Ascending aorta (tissue), 2 donors: Measurements from ENCODE around the gene CERS2. TPM values are rescaled to one million over a fixed set of nuclear protein-coding genes. Genes with fewer than 3 reads are reported as not detected.
A peak's percentile ranks its signal among the peaks of the same experiment; 100 is the strongest.

ENCODE experiments used
- DNase-seq, 2 donors: peaks; one replicate each; pipeline ENCODE4 v3.0.0-alpha.2; 2019; ENCODE audit warnings: low spot score in 2 of 2
- H3K27ac ChIP-seq, 2 donors: fragments of 200-600 bp; sonication (generic); one replicate each; pipeline ENCODE4 v1.5.1; 2016 to 2017; ENCODE audit warnings: mild to moderate bottlenecking in 1 of 2
- H3K27me3 ChIP-seq: fragments of 200-600 bp; sonication (generic); one replicate; pipeline ENCODE4 v1.5.1; 2017
- H3K36me3 ChIP-seq, 2 donors: fragments of 200-600 bp; sonication (generic); one replicate each; pipeline ENCODE4 v1.5.1; 2016
- H3K4me1 ChIP-seq, 2 donors: fragments of 200-600 bp; sonication (generic); one replicate each; pipeline ENCODE4 v1.5.1; 2016 to 2017; ENCODE audit warnings: mild to moderate bottlenecking in 1 of 2
- H3K4me3 ChIP-seq, 2 donors: fragments of 200-600 bp; sonication (generic); one replicate each; pipeline ENCODE4 v1.5.1; 2016 to 2017; ENCODE audit warnings: mild to moderate bottlenecking in 1 of 2
- H3K9me3 ChIP-seq, 2 donors: fragments of 200-600 bp; sonication (generic); one replicate each; pipeline ENCODE4 v1.5.1; 2016
- intact Hi-C: fragments of 100-400 bp; cut with DNase I; formaldehyde crosslinking; loops from one replicate; pipeline ENCODE4 v1.15.1; 2023
- total RNA-seq: library from RNA; depleted of rRNA; stranded (reverse); fragments of >200 nt; gene quantifications from one replicate; pipeline ENCODE4 v1.1.0, GENCODE V29; 2016
- TF ChIP-seq, protein P1 (sequence below), 3 experiments: fragments of 200-600 bp in 2 of 3; fragments of 450-650 bp in 1 of 3; sonication (generic) in 2 of 3; IDR thresholded peaks; one replicate each; pipeline ENCODE4 v1.5.1; 2016 to 2019; ENCODE audit warnings: antibody characterized with exemption in 3 of 3, mild to moderate bottlenecking in 1 of 3, moderate library complexity in 1 of 3

The CERS2 gene
- total RNA-seq, 1 donor from 2014 or later: 114 TPM

DNA sequence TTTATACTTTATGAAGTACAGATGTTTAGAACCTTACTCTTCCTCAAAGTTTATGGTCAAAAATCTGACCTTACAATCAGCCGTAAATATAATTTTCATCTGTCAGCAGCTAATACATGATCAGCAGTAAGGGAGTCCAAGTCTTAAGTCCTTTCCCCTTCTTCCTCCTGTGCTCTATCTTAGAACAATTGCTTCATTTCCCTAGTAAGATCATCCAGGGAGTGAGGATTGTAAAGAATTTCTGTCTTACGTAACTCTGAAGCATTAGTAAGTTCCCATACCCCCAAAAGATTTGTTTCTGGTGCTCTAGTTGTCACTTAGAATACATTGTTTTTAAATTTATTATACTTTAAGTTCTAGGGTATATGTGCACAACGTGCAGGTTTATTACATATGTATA lies 46.3 kb downstream of the CERS2 start:
- TF ChIP-seq, protein P1, sequence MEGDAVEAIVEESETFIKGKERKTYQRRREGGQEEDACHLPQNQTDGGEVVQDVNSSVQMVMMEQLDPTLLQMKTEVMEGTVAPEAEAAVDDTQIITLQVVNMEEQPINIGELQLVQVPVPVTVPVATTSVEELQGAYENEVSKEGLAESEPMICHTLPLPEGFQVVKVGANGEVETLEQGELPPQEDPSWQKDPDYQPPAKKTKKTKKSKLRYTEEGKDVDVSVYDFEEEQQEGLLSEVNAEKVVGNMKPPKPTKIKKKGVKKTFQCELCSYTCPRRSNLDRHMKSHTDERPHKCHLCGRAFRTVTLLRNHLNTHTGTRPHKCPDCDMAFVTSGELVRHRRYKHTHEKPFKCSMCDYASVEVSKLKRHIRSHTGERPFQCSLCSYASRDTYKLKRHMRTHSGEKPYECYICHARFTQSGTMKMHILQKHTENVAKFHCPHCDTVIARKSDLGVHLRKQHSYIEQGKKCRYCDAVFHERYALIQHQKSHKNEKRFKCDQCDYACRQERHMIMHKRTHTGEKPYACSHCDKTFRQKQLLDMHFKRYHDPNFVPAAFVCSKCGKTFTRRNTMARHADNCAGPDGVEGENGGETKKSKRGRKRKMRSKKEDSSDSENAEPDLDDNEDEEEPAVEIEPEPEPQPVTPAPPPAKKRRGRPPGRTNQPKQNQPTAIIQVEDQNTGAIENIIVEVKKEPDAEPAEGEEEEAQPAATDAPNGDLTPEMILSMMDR (IDR thresholded peaks at IDR 0.05): no peak
- intact Hi-C loops: loop anchor here (5.0 kb wide), 2 partner anchors 44 to 231 kb away; partner anchors contain the start of genes CERS2 and GOLPH3L
- Histone ChIP-seq H3K27ac (no peak overlapping the region), H3K4me3 (no peak overlapping the region), H3K27me3 (no peaks in the 10 kb centered on the region), H3K36me3 (peaks cover 31 to 55% of the 10 kb centered on the region in 2 donors), H3K9me3 (peaks cover 0 to 12% of the 10 kb centered on the region in 2 donors), H3K4me1 (peaks cover 0 to 4% of the 10 kb centered on the region in 2 donors)
- DNase-seq: no peak

DNA sequence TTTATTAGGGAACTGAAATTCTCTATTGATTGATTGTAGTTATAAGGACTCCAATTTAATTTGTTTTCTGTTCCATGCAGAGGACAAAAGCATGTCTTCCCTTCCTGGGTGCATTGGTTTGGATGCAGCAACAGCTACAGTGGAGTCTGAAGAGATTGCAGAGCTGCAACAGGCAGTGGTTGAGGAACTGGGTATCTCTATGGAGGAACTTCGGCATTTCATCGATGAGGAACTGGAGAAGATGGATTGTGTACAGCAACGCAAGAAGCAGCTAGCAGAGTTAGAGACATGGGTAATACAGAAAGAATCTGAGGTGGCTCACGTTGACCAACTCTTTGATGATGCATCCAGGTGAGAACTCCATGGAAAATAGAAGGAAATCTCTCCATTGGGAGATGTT lies 47.0 kb downstream of the CERS2 start:
- intact Hi-C loops: loop anchor here (2.0 to 5.0 kb wide), 3 partner anchors 45 to 230 kb away; partner anchors contain the start of genes ARNT, CERS2 and GOLPH3L
- no peaks in the 10 kb centered on the region for H3K27me3 ChIP-seq
- H3K36me3 ChIP-seq: peaks cover 31 to 48% of the 10 kb centered on the region in 2 donors
- no peak overlapping the region for H3K4me3 ChIP-seq
- no peak for DNase-seq
- peaks cover 0 to 4% of the 10 kb centered on the region in 2 donors for H3K4me1 ChIP-seq
- H3K27ac ChIP-seq: no peak overlapping the region
- TF ChIP-seq, protein P1 (IDR thresholded peaks at IDR 0.05): no peak
- H3K9me3 ChIP-seq: peaks cover 0 to 12% of the 10 kb centered on the region in 2 donors

DNA sequence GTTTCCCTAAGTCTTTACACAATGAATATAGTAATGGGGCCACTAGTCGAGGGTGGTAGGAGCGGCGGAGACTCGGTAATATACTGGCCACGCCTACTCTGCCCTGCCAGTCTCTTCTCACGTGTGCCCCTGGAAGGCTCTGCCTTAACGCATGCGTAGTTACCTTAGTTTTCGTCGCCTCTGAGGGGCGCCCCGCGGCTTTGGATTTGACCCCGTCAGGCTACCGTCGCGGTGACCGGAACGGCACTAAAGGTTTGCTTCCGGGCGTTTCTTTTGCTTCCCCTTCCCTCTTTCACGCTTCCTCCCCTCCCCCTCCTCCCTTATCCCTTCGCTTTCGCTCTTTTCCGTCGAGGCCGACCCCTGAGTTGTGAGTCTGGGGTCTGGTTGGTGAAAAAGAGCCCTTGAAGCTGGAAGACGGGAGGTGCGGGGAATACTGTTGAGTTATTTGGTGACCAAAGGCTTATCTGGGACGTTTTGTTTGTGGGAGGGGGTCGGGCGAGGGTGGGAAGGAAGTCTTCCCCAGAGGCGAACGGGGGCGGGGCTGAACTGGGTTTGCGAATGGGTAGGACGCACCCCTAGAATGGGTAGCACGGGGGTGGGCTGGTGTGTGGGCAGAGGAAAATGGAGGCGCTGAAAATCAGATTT lies 48.4 kb downstream of the CERS2 start, which contains the start of gene SETDB1:
TSS of gene SETDB1 (plus strand) at position 267 of the 645 bp plus-strand sequence. CDS start 1,352 bp downstream, outside the sequence.
- H3K27me3 ChIP-seq: no peaks in the 10 kb centered on the region
- intact Hi-C loops: loop anchor here (2.0 to 5.0 kb wide), 3 partner anchors 46 to 229 kb away; partner anchors contain the start of genes ARNT, CERS2 and GOLPH3L
- peaks cover 20 to 34% of the 10 kb centered on the region in 2 donors for H3K36me3 ChIP-seq
- H3K9me3 ChIP-seq: peaks cover 0 to 1% of the 10 kb centered on the region in 2 donors
- TF ChIP-seq, protein P1 (IDR thresholded peaks at IDR 0.05): no peak
- peaks cover 0 to 4% of the 10 kb centered on the region in 2 donors for H3K4me1 ChIP-seq
- peak within 1 kb of the TSS; percentile 71 to 84 for H3K27ac ChIP-seq
- H3K4me3 ChIP-seq: peak within 1 kb of the TSS; percentile 73 to 80
- DNase-seq: peak; percentile 81 to 98

DNA sequence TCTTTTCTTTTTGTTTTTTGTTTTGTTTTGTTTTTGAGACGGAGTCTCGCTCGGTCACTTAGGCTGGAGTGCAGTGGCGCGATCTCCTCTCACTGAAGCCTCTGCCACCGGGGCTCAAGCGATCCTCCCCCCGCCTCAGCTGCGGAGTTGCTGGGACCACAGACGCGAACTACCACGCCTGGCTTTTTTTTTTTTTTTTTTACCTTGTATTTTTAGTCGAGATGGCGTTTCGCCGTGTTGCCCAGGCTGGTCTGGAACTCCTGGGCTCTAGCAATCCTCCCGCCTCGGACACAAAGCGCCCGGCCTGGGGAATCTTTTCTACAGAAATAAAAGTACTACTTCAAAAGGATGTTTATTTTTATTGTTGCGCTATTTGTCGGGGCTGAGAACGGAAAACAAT lies 49.6 kb downstream of the CERS2 start:
- Histone ChIP-seq H3K27me3 (no peaks in the 10 kb centered on the region), H3K27ac (no peak overlapping the region), H3K36me3 (peaks cover 10 to 23% of the 10 kb centered on the region in 2 donors), H3K4me3 (peak overlapping the region in 1 of 2 donors; percentile 80), H3K4me1 (peaks cover 0 to 4% of the 10 kb centered on the region in 2 donors), H3K9me3 (no peaks in the 10 kb centered on the region)
- intact Hi-C loops: loop anchor here (5.0 kb wide), 2 partner anchors 47 to 228 kb away; partner anchors contain the start of genes CERS2 and GOLPH3L
- no peak for DNase-seq
- TF ChIP-seq, protein P1 (IDR thresholded peaks at IDR 0.05): no peak

DNA sequence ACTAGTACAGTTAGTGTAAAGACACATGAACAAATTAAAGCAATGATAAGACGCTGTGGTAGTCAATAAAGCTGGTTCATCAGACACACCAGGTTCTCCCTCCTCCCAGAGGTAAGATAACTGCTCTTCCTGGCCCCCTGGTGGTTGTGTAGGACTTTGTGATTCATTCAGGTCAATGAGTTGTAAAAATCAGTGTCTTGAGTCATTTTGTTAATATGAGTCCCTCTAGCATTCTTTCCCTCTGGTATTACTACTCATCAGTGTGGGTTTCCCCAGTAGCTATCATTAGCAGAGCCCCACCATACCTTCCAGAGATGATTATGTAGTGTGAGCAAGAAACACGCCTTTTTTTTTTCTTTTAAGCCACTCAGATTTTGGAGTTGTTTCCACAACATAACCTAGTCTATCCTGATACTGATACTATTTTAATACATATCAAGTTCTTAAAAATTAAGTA lies 52.1 kb downstream of the CERS2 start:
- intact Hi-C loops: no loop called here
- H3K4me3 ChIP-seq: no peak overlapping the region
- DNase-seq: peak in 1 of 2 donors; percentile 83
- H3K27me3 ChIP-seq: no peaks in the 10 kb centered on the region
- H3K36me3 ChIP-seq: no peaks in the 10 kb centered on the region
- peaks cover 0 to 4% of the 10 kb centered on the region in 2 donors for H3K4me1 ChIP-seq
- no peak overlapping the region for H3K27ac ChIP-seq
- TF ChIP-seq, protein P1 (IDR thresholded peaks at IDR 0.05): peak; percentile 46 to 55 (median 49)
- no peaks in the 10 kb centered on the region for H3K9me3 ChIP-seq
